HepG2 (cell line): ENCODE measurements around the gene FYTTD1. TPM values are rescaled to one million over a fixed set of nuclear protein-coding genes. Genes with fewer than 3 reads are reported as not detected.

Source experiments
- BRCA1 ChIP-seq: sonication (generic); formaldehyde crosslinking; IDR thresholded peaks from 2 replicates; pipeline ENCODE4 v1.4.0; 2020; ENCODE audit warnings: missing genetic modification reagents
- CEBPB ChIP-seq: IDR thresholded peaks from 2 replicates; pipeline ENCODE4 v1.6.1; 2011; ENCODE audit warnings: low read depth, low read length, improper control_type of control experiment, borderline replicate concordance
- CEBPG ChIP-seq: IDR thresholded peaks from 2 replicates; pipeline ENCODE4 v1.6.1; 2016
- DPF2 ChIP-seq: sonication (generic); formaldehyde crosslinking; IDR thresholded peaks from 2 replicates; pipeline ENCODE4 v1.4.0; 2020; ENCODE audit warnings: mild to moderate bottlenecking, low read depth, missing genetic modification reagents, borderline replicate concordance
- GPN1 ChIP-seq: sonication (generic); formaldehyde crosslinking; IDR thresholded peaks from 2 replicates; pipeline ENCODE4 v1.5.1; 2020; ENCODE audit warnings: missing genetic modification reagents, borderline replicate concordance
- HNF1B ChIP-seq: sonication (generic); formaldehyde crosslinking; IDR thresholded peaks from 2 replicates; pipeline ENCODE4 v1.5.1; 2020; ENCODE audit warnings: mild to moderate bottlenecking, moderate library complexity, missing genetic modification reagents
- IRF2 ChIP-seq: IDR thresholded peaks from 2 replicates; pipeline ENCODE4 v1.6.1; 2018; ENCODE audit warnings: missing genetic modification reagents, missing compliant biosample characterization
- KDM4B ChIP-seq: sonication (generic); formaldehyde crosslinking; IDR thresholded peaks from 2 replicates; pipeline ENCODE4 v1.4.0; 2020; ENCODE audit warnings: missing genetic modification reagents
- KDM5A ChIP-seq: fragments of 200-600 bp; sonication (generic); IDR thresholded peaks from 2 replicates; pipeline ENCODE4 v1.7.0; 2018; ENCODE audit warnings: antibody characterized with exemption, mild to moderate bottlenecking, low read length, borderline replicate concordance
- KLF11 ChIP-seq: IDR thresholded peaks from 2 replicates; pipeline ENCODE4 v1.6.1; 2016; ENCODE audit warnings: missing compliant biosample characterization
- MED1 ChIP-seq: sonication (generic); formaldehyde crosslinking; IDR thresholded peaks from 2 replicates; pipeline ENCODE4 v1.4.0; 2020; ENCODE audit warnings: missing genetic modification reagents
- POLR2G ChIP-seq: fragments of 200-400 bp; formaldehyde crosslinking; IDR thresholded peaks from 2 replicates; pipeline ENCODE4 v1.6.1; 2018; ENCODE audit warnings: mild to moderate bottlenecking, low read depth, low read length, moderate library complexity
- RBM22 ChIP-seq: fragments of 200-400 bp; formaldehyde crosslinking; optimal IDR thresholded peaks from 2 replicates; pipeline ENCODE3; 2017; ENCODE audit warnings: mild to moderate bottlenecking, low read length, moderate library complexity
- REPIN1 ChIP-seq: sonication (generic); formaldehyde crosslinking; IDR thresholded peaks from 2 replicates; pipeline ENCODE4 v1.8.0; 2022; ENCODE audit warnings: missing genetic modification reagents, low read depth, mild to moderate bottlenecking, borderline replicate concordance
- SKI ChIP-seq: fragments of 450-650 bp; IDR thresholded peaks from one replicate; pipeline ENCODE4 v1.6.1; 2018; ENCODE audit warnings: mild to moderate bottlenecking; ENCODE audit not compliant: partially characterized antibody
- TMF1 ChIP-seq: sonication (generic); formaldehyde crosslinking; IDR thresholded peaks from 2 replicates; pipeline ENCODE4 v1.8.1; 2022; ENCODE audit warnings: low read depth, missing genetic modification reagents
- ZFP36 ChIP-seq: fragments of 150-350 bp; IDR thresholded peaks from 2 replicates; pipeline ENCODE4 v1.6.1; 2018; ENCODE audit warnings: borderline replicate concordance, low read length, low read depth; ENCODE audit not compliant: partially characterized antibody
- ZNF124 ChIP-seq: sonication (generic); formaldehyde crosslinking; IDR thresholded peaks from 2 replicates; pipeline ENCODE4 v1.4.0; 2020; ENCODE audit warnings: missing genetic modification reagents
- ZNF343 ChIP-seq: sonication (generic); formaldehyde crosslinking; IDR thresholded peaks from 2 replicates; pipeline ENCODE4 v1.4.0; 2020; ENCODE audit warnings: mild to moderate bottlenecking, missing genetic modification reagents
- ZNF562 ChIP-seq: sonication (generic); formaldehyde crosslinking; IDR thresholded peaks from 2 replicates; pipeline ENCODE4 v1.8.0; 2022; ENCODE audit warnings: missing genetic modification reagents, borderline replicate concordance
- ZNF672 ChIP-seq: sonication (generic); formaldehyde crosslinking; IDR thresholded peaks from 2 replicates; pipeline ENCODE4 v1.8.1; 2022; ENCODE audit warnings: missing genetic modification reagents
- ZNF780A ChIP-seq: sonication (generic); formaldehyde crosslinking; IDR thresholded peaks from 2 replicates; pipeline ENCODE4 v1.8.0; 2022; ENCODE audit warnings: mild to moderate bottlenecking, missing genetic modification reagents, moderate library complexity
- ZNF782 ChIP-seq: sonication (generic); formaldehyde crosslinking; IDR thresholded peaks from 2 replicates; pipeline ENCODE4 v1.4.0; 2020; ENCODE audit warnings: missing genetic modification reagents, mild to moderate bottlenecking, borderline replicate concordance
- ZNF850 ChIP-seq: sonication (generic); formaldehyde crosslinking; conservative IDR thresholded peaks from 2 replicates; pipeline ENCODE4 v1.9.0; 2021; ENCODE audit warnings: mild to moderate bottlenecking, missing genetic modification reagents
- ZSCAN20 ChIP-seq: sonication (generic); formaldehyde crosslinking; IDR thresholded peaks from 2 replicates; pipeline ENCODE4 v1.4.0; 2020; ENCODE audit warnings: missing genetic modification reagents, mild to moderate bottlenecking, borderline replicate concordance
- ZSCAN30 ChIP-seq: sonication (generic); formaldehyde crosslinking; IDR thresholded peaks from 2 replicates; pipeline ENCODE4 v1.5.0; 2020; ENCODE audit warnings: mild to moderate bottlenecking, missing genetic modification reagents
- polyA plus RNA-seq, 8 experiments: library from polyadenylated mRNA; depleted of rRNA in 3 of 8; stranded (reverse) in 7 of 8; unstranded in 1 of 8; fragments of >200 nt; fragmentation: Illumina TruSeq in 4 of 8; extraction: Trizol in 4 of 8; gene quantifications; 2 replicates each; pipeline versions ENCODE4 v1.2.1 to v1.2.3, GENCODE V29; 2011 to 2016; ENCODE audit warnings: low read depth in 4 of 8, missing spikeins in 1 of 8, mixed read lengths in 1 of 8; ENCODE audit not compliant: insufficient read depth in 1 of 8
- total RNA-seq, 5 experiments: library from RNA; depleted of rRNA; stranded (reverse); fragments of >200 nt; fragmentation: Illumina TruSeq; extraction: Trizol; gene quantifications; 2 replicates each; pipeline ENCODE4 v1.2.3, GENCODE V29; 2016; ENCODE audit warnings: low read depth in 1 of 5
- TF ChIP-seq, protein P1 (sequence below): IDR thresholded peaks from 2 replicates; pipeline ENCODE4 v1.6.1; 2016; ENCODE audit warnings: low read depth
- TF ChIP-seq, protein P2 (sequence below): sonication (generic); formaldehyde crosslinking; IDR thresholded peaks from 2 replicates; pipeline ENCODE4 v1.5.1; 2020; ENCODE audit warnings: missing genetic modification reagents, mild to moderate bottlenecking, borderline replicate concordance

The FYTTD1 gene
- total and polyA plus RNA-seq, 2 of the 13 experiments (the other 11 are each of a cell fraction or from before 2014, with no cell fraction given): 6.5 to 28.8 TPM

DNA sequence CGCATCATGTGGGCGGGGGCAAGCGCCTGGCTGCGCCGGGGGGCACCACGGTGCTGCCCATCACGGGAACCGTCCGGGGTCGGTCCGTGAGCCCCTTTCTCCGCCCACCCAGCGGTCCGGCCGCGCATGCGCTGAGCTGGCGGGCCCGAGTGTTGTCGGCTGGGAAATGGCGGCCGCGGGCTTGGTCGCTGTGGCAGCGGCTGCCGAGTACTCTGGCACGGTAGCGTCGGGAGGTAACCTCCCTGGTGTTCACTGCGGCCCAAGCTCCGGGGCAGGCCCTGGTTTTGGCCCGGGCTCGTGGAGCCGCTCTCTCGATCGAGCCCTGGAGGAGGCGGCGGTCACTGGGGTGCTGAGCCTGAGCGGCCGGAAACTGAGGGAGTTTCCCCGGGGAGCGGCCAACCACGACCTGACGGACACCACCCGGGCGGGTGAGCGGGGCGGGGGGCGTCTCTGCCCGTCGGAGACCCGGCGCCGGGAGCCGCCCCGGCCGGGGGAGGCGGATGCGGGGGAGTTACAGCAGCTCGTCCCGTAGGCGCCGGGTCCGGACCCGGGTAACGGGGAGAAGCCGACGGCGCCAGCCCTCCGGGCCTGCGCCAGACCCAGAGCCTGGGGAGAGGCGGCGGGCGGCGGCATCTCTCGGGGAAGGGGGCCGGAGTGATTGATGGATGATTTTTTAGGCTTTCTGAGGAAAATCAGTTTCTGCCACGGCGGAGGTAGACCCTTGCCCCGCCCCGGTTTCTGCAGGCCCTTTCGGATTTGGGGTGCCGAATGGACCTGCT lies 41.6 kb downstream of the FYTTD1 start, which contains the start of gene LRCH3 (continued):
- 0 out of 2 replicates have a peak, but pooled peaks have one; percentile 60 for TF ChIP-seq KLF11 (CRISPR knock-in tag)
- no peak for TF ChIP-seq ZNF780A (CRISPR knock-in tag)
- TF ChIP-seq, protein P1, sequence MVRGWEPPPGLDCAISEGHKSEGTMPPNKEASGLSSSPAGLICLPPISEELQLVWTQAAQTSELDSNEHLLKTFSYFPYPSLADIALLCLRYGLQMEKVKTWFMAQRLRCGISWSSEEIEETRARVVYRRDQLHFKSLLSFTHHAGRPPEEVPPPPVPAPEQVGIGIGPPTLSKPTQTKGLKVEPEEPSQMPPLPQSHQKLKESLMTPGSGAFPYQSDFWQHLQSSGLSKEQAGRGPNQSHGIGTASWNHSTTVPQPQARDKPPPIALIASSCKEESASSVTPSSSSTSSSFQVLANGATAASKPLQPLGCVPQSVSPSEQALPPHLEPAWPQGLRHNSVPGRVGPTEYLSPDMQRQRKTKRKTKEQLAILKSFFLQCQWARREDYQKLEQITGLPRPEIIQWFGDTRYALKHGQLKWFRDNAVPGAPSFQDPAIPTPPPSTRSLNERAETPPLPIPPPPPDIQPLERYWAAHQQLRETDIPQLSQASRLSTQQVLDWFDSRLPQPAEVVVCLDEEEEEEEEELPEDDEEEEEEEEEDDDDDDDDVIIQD (CRISPR knock-in tag): no peak
- no peak for TF ChIP-seq CEBPB
- TF ChIP-seq ZNF343 (CRISPR knock-in tag): 0 out of 2 replicates have a peak, but pooled peaks have one; percentile 50
- no peak for TF ChIP-seq ZFP36
- no peak for TF ChIP-seq ZSCAN30 (CRISPR knock-in tag)
- TF ChIP-seq IRF2 (CRISPR knock-in tag): peak; percentile 88; the same call in 1 of the 2 replicates
- TF ChIP-seq BRCA1 (CRISPR knock-in tag): no peak
- TF ChIP-seq ZNF782 (CRISPR knock-in tag): peak; percentile 90
- TF ChIP-seq, protein P2, sequence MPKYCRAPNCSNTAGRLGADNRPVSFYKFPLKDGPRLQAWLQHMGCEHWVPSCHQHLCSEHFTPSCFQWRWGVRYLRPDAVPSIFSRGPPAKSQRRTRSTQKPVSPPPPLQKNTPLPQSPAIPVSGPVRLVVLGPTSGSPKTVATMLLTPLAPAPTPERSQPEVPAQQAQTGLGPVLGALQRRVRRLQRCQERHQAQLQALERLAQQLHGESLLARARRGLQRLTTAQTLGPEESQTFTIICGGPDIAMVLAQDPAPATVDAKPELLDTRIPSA (CRISPR knock-in tag): no peak
- peak; percentile 98 for TF ChIP-seq POLR2G
- peak; percentile 14 for TF ChIP-seq CEBPG (CRISPR knock-in tag)
- peak; percentile 87; the same call in 1 of the 2 replicates for TF ChIP-seq ZNF850
- TF ChIP-seq ZNF672 (CRISPR knock-in tag): no peak
- TF ChIP-seq TMF1: peak; percentile 74
- no peak for TF ChIP-seq ZNF562 (CRISPR knock-in tag)
- no peak for TF ChIP-seq REPIN1 (CRISPR knock-in tag)
- peak; percentile 25 for TF ChIP-seq SKI
- no peak for TF ChIP-seq RBM22
- no peak for TF ChIP-seq DPF2
- TF ChIP-seq KDM5A: peak; percentile 21; the same call in 1 of the 2 replicates
- TF ChIP-seq ZSCAN20 (CRISPR knock-in tag): no peak
- TF ChIP-seq KDM4B (CRISPR knock-in tag): peak; percentile 79; the same call in 1 of the 2 replicates
- TF ChIP-seq GPN1 (CRISPR knock-in tag): peak; percentile 69; the same call in 1 of the 2 replicates
- TF ChIP-seq ZNF124: peak; percentile 83
- TF ChIP-seq HNF1B (CRISPR knock-in tag): peak; percentile 49; the same call in 1 of the 2 replicates
- 0 out of 2 replicates have a peak, but pooled peaks have one; percentile 30 for TF ChIP-seq MED1 (CRISPR knock-in tag)
